GM18511 (cell line): ENCODE measurements around the gene UQCC2.

Experiments
- ATAC-seq: cut with Tn5 transposase; IDR thresholded peaks from one replicate; pipeline ENCODE4 v1.9.1; 2021; ENCODE audit warnings: mild to moderate bottlenecking, moderate library complexity; ENCODE audit not compliant: unreplicated experiment

The UQCC2 gene

DNA sequence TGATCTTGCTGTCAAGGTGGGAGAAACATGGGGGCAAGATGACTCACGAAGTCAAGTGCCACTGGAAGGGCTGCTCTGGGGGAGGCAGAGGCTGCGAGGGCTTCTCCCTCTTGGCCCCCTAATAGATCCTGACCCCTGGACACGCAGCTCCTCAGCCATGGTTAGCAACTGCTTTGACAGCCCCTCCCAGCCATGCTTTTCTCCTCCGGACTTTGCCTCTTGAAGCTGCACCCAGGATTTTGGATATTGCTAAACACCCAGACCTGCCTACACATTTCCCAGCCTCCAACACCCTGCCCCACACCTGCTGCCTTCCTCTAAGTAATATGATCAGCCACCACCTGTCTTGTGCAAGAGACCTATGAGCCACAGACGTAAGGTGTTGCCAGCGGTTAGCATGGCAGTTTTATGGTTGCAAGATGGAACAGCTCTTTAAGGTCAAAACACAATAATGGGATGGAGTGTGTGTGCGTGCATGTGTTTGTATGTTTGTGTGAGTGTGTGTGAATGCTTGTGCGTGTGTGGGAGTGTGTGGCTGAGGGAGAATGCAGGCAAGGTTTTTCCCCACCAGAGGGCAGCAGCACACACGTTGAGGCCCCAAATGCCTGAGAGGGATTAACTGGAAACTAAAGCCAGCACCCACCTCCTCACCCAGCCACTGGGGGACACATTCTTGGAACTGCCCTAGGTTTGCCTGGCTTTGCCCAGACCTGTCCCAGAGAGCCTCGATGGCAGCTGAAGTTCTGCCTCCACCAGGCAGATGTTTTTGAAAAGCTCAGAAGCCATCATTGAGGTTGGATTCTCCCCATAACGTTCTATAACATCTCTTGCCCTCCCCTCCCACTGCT, 32.7 kb upstream of the UQCC2 start:
- ATAC-seq: no peak

DNA sequence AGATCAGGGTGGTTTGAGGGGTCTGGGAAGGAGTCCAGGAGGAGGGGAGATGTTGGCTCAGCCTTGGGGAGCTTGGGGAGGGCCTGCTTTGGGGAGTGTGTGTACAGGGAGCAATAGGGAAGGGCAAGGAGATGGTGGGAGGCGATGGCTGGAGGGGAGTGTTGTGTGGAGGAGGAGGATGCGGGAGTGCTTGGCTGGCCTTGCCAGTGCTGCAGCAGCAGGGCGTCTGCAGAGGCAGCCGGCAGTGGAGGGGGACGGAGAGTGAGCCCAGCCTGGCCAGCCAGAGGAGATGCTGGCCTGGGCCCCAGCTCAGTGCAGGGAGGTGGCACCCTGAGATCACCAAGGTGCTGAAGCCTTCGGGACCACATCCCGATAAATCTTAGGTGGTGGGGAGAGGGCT, 31.3 kb upstream of the UQCC2 start:
- no peak for ATAC-seq

GRCh38 chr6:33742092-33742491, 30.6 kb upstream of the UQCC2 start:
- no peak for ATAC-seq

DNA sequence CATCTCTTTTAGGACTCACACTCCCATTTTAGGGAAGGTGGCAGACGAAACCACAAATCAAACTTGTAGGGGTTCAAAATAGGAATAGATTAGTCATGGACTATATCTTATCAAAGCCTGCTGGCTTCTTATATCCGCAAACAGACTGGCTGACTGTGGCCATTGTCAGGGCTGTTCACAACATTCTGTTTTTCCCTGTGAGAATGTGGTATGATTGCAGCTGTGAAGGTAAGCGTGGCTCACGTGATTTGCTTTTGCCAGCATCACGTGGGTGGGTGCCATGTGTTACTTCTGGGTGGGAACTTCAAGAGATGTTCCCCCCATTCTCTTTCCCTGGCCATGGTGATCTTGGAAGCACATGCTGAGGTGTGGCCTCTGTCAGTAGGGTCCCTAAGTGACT, 29.3 kb upstream of the UQCC2 start:
- ATAC-seq: no peak

- no peak for ATAC-seq
Observed at GRCh38 chr6:33740204-33740608, 28.7 kb upstream of the UQCC2 start.

DNA sequence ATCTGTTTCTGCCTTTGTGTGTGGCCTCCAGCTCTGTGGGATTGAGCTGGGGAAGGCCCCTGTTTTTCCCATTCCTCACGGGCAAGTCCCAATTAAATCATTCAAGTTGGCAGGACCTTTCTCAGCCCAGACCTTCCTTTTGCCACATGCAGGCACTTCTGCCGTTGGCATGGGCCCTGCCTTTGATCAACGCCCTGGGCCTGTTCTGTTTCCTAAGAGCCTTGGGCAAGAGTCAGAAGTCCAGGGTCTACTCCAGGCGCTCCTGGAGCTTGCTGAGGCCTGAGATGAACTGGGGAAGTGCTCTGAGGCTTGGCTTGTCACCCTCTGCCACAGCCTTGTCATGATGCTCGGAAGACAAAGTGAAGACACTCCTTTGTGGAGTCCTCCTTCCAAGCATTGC, 28.1 kb upstream of the UQCC2 start:
- ATAC-seq: no peak

DNA sequence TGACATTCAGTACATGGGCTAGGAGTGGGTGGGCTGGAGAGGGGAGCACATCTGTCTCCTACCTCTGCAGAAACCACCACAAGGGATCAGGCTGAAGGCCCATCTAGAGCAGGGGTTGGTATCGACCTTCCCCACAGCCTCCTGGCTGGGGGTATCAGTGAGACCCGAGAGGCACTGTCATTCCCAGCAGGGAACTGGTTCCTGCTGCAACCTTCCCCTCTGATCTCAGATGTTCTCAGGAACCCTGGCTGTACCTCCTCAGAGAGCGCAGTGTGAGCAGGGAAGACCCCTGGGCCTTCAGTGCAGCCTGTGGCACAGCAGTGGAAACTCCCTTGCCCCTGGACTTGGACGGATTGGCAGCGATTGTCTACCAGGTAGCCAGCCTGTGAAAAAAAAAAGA, 27.4 kb upstream of the UQCC2 start:
- ATAC-seq: no peak

DNA sequence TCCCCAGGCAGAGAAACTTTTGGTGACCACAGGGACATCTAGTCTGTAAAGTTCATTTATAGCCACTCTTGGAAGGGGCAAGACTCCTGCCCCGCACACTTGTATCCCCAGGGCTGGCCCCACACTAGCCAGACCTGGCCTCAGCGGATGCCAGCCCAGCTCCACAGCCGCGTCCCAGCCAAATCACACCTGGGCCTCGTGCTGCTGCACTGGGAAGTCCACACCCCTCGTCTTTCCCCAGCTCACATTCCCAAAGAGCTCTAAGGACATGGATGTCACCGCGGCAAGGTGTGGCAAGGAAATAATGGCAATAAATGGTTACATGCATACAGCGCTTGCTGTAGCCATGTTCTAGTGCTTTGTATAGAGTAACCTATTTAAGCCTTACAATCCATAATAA, 26.7 kb upstream of the UQCC2 start:
- ATAC-seq: no peak

GRCh38 chr6:33737267-33738026, 25.9 kb upstream of the UQCC2 start:
- ATAC-seq: no peak

DNA sequence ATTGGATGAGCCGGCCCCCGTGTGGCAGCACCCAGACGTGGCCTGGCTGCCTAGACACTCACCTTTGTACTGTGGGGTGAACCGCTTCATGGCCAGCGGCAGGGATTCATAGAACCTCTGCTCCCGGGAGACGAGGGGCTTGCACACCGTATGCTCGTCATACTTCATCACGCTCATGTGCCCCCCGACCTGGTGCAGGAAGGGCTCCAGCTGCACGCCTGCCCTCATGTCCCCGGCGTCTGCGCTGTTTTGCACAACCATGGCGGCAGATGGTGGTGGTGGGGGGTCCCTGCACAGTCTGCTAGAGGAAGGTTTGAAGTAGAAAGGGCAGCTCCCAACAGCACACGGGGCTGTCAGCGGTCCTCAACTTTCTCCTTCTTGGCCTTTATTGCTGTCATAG, 23.7 kb upstream of the UQCC2 start:
- no peak for ATAC-seq

- ATAC-seq: no peak
Observed at GRCh38 chr6:33733709-33734007, 22.2 kb upstream of the UQCC2 start.

DNA sequence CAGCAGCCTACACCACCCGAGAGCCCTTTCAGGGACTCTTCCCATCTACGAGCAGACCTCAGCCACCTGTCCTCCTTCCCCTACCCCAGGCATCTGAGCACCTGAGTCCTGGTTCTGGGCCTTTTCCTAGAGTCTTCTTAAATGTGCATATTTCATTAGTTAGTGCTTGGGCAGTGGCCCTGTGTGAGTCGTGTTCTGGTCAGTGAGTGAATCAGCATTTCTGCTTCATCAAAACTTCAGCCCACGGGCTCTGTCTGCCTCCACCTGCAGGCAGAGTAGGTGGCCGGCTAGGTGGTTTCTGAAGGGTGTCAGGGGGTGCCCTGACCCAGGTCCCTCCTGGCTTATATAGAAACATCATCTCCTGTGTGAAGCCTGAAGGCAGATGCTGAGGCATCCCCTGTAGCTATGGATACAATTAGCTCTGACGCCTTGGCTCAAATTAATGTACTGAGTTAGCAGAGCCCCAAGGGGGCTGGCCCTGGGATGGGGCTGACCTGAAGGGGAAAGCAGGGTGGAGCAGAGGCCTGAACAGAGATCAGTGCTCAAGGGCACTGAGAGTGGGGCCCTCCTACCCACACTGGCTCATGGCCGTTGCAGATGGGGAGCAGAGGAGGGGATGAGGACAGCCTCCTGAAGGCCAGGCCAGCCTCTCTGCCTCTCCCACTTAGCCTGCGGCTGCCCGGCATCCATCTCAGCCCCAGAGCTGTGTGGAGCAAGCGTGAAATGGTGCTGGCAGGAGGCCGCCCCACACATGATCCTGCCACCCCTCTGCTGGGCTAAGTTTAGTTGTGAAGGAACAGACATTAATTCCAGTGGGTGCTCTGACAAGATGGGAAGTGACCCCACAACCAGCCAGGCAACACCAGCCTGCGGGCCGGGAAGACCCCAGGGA, 21.6 kb upstream of the UQCC2 start:
- ATAC-seq: no peak

DNA sequence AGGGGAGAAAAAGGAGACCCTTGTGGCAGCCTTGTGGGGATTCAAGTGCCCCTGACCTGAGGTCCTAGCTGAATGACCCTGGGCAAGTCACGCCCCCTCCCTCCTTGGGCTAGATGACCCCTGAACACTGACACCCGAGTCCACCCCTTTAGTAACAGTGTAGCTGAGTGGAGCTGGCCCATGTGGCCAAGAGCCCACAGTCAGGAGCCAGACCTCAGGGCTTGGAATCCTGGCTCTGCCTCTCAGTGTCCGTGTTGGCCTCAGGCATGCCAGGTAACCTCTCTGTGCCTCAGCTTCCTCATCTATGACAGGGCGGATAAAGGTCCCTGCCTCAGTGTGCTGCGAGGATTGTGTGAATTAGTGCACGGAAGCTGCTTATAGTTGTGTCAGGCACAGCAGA, 20.9 kb upstream of the UQCC2 start:
- ATAC-seq: no peak

DNA sequence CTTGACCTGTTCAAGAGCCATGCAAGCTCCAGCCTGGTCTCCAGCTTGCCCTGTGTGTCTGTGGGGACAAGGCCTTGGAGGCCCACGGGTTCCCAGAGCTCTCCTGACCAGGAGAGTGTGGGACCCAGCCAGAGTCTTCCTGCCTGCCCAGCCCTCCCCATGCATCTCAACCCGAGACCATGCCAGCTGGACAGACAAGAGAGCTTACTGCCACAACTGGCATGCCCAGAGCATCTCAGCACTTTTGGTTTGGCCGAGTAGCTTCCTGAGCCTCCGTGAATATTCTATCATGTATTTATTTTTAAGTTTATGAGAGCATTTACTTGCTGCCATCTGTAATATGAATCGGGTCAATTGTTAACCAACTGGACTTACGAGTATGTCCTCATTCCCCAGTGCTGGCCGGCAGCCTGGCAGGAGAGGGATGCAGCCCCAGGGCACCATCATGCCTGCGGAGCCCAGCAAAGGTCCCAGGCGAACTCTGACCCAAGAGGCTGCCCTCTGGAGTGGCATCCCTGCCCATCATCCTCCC, 20.3 kb upstream of the UQCC2 start:
- ATAC-seq: no peak

GRCh38 chr6:33731035-33731434, 19.5 kb upstream of the UQCC2 start:
- no peak for ATAC-seq

DNA sequence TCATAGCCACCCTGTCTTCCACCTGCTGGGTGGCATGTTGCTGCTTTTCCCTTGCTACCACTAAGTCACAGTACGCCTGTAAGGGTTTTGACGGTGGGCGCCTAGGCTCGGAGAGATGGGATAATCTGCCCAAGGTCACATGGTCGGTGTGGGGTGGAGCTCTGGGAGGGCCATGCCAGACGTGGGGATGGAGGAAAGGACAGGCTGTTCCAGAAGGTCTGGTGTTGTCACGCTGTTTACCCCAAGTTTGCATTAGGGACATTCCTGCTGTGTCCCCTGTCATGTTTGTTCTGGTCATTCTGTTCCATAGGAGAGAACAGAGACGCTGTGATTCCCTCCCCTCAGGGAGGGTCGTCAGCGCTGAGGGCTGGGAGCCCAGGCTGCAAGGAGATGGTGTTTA, 19.1 kb upstream of the UQCC2 start:
- ATAC-seq: no peak

DNA sequence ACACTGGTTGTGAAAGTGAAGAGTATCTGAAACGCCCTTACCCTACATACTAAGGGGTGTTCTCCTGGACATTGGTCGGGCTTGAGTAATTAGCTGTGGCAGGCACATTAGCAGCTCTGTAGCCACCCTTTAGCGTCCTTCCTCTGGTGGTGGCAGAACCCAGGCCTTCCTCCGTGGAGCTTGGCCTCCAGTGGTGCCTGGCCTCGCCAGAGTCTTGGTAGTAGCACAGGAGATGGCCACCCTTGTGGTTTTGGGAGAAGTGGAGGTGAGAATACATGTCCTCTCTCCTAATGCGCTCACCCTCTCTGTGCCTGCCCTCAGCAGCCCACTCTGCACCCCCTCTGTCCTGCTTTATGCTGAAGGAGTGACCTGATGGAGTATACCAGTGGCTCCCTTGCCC, 17.6 kb upstream of the UQCC2 start:
- ATAC-seq: no peak

DNA sequence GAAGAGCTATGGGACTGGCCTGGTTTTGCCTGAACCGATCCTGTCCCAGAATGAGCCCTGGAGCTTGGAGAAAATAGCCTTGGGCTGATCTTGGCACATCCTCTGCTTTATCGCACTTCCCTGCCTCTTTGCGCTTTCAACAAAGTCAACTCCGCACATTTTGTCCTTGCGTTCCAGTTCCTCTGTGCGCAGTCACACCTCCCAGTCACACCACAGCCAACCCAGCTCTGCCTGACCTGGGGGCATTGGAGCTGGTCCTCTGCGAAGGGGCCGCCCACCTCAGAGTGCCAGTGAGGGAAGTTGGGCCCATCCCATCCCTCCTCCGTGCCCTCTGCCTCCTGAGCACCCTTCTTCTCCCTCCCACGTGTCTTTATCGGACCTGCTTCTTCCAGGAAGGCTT, 16.9 kb upstream of the UQCC2 start:
- ATAC-seq: no peak

- ATAC-seq: no peak
Observed at GRCh38 chr6:33727932-33728331, 16.4 kb upstream of the UQCC2 start.

DNA sequence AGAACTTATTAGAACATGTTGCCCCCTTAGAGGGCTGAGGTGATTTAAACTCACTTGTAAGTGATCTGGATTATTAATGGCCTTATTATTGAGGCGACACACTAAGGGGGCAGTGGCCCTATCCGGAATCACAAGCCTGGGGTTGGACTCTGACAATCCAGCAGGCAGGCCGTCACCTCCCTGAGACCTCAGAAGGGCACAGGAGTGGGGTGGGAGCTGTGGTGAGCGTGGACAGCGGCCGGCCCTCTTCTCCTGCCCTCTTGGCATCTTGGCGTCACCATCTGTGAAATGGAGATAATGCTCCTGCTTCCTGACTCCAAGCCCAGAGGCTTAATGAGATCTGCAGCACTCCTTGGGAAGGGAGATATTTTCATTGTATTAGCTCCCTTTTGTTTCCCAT, 15.6 kb upstream of the UQCC2 start:
- ATAC-seq: no peak

DNA sequence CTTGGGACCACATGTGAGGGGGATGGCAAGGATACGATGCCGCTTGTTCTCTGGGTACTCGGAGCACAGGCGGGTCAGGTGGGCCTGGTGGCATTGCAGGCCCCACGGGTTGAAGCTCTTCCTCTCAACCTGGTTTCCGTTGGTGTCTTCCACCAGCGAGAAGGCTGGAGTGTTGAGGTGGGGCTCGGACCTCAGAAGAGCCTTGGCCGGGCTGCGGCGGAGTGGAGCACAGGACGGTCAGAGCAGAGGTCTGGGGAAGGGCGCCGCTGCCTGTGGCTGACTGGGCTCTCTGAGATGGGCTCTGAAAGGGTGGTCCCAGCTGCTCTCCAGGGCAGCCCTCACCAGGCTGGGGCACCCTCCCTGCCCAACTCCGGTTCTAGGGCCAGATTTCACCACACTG, 15.2 kb upstream of the UQCC2 start:
- ATAC-seq: no peak
